Esophagus (tissue), 2 donors: ENCODE data around the gene SNAPC3. TPM values are rescaled to one million over a fixed set of nuclear protein-coding genes. Genes with fewer than 3 reads are reported as not detected.
"Not testable (repeated sequence)": the region's sequence is repeated elsewhere in the genome, so short reads cannot be mapped to it uniquely, and the experiment has no call there.

Source experiments
- H3K27ac ChIP-seq, 2 donors: one replicate each; pipeline ENCODE4 v1.5.1; 2013; ENCODE audit warnings: low read depth in 2 of 2, mild to moderate bottlenecking in 2 of 2, inconsistent platforms in 1 of 2, low read length in 1 of 2, moderate library complexity in 1 of 2
- H3K27me3 ChIP-seq, 2 donors: one replicate each; pipeline ENCODE4 v1.6.1; 2013; ENCODE audit warnings: low read length in 2 of 2, control low read depth in 1 of 2, mild to moderate bottlenecking in 1 of 2; ENCODE audit not compliant: insufficient read depth in 2 of 2, control insufficient read depth in 1 of 2
- H3K36me3 ChIP-seq, 2 donors: one replicate each; pipeline ENCODE4 v1.6.1; 2013; ENCODE audit warnings: low read length in 1 of 2; ENCODE audit not compliant: control insufficient read depth in 2 of 2, insufficient read depth in 2 of 2
- H3K4me1 ChIP-seq, 2 donors: one replicate each; pipeline ENCODE4 v1.6.1; 2013; ENCODE audit warnings: low read length in 1 of 2; ENCODE audit not compliant: control insufficient read depth in 2 of 2, insufficient read depth in 2 of 2
- H3K4me3 ChIP-seq, 2 donors: one replicate each; pipeline ENCODE4 v1.5.1; 2013; ENCODE audit warnings: low read length in 2 of 2, mild to moderate bottlenecking in 2 of 2, low read depth in 1 of 2, moderate library complexity in 1 of 2
- H3K9me3 ChIP-seq, 2 donors: one replicate each; pipeline ENCODE4 v1.6.1; 2013; ENCODE audit warnings: mild to moderate bottlenecking in 2 of 2, low read depth in 1 of 2, low read length in 1 of 2, moderate library complexity in 1 of 2; ENCODE audit not compliant: control insufficient read depth in 2 of 2, insufficient read depth in 1 of 2
- WGBS, 2 donors: extraction: QIAGEN DNeasy Blood & Tissue Kit; methylation state at CpG; one replicate each; pipeline ENCODE4 v1.1.7; 2013; 5-methylcytosine and 5-hydroxymethylcytosine counted together
- polyA plus RNA-seq, 2 donors: library from polyadenylated mRNA; stranded (reverse); fragments of 200-250 nt; gene quantifications; one replicate each; pipeline ENCODE4 v1.2.3, GENCODE V29; 2013
- donor health status: healthy with polysubstance abuse.
- donor health status: Bipolar disorder and iron deficiency.

Gene SNAPC3
- polyA plus RNA-seq: 10 to 100 TPM; 10.8 to 12.9 TPM

GRCh38 chr9:15422372-15423230 is at the start of gene SNAPC3:
SNAPC3 (plus strand) TSS chr9:15422876; CDS start chr9:15422880, 4 bp downstream.
- H3K27ac ChIP-seq: peak within 1 kb of the TSS; percentile 93 to 96
- peaks cover 0 to 5% of the 10 kb centered on the region in 2 donors for H3K36me3 ChIP-seq
- H3K9me3 ChIP-seq: no peaks in the 10 kb centered on the region
- H3K27me3 ChIP-seq: no peaks in the 10 kb centered on the region
- peak within 1 kb of the TSS; percentile 75 to 98 for H3K4me3 ChIP-seq
- H3K4me1 ChIP-seq: no peaks in the 10 kb centered on the region
- 0 to 1% methylated on average over 67 to 70 of the region's 70 CpGs for WGBS, 2 donors

GRCh38 chr9:15373881-15374280 is 48.8 kb upstream of the SNAPC3 start:
- H3K27me3 ChIP-seq: no peaks in the 10 kb centered on the region
- H3K27ac ChIP-seq: no peak overlapping the region
- H3K9me3 ChIP-seq: no peaks in the 10 kb centered on the region
- H3K4me1 ChIP-seq: no peaks in the 10 kb centered on the region
- WGBS, 2 donors: 55 to 66% methylated on average over 2 of the region's 2 CpGs
- H3K4me3 ChIP-seq: no peak overlapping the region
- no peaks in the 10 kb centered on the region for H3K36me3 ChIP-seq

- H3K36me3 ChIP-seq: no peaks in the 10 kb centered on the region
- H3K27ac ChIP-seq: no peak overlapping the region
- no peaks in the 10 kb centered on the region for H3K27me3 ChIP-seq
- no peak overlapping the region for H3K4me3 ChIP-seq
- H3K4me1 ChIP-seq: no peaks in the 10 kb centered on the region
- no peaks in the 10 kb centered on the region for H3K9me3 ChIP-seq
- 92 to 96% methylated on average over 4 of the region's 4 CpGs for WGBS, 2 donors
Measured at GRCh38 chr9:15374310-15374709, 48.4 kb upstream of the SNAPC3 start.

- H3K27me3 ChIP-seq: no peaks in the 10 kb centered on the region
- H3K4me1 ChIP-seq: no peaks in the 10 kb centered on the region
- H3K27ac ChIP-seq: no peak overlapping the region
- no peak overlapping the region for H3K4me3 ChIP-seq
- no peaks in the 10 kb centered on the region for H3K9me3 ChIP-seq
- WGBS, 2 donors: 85 to 88% methylated on average over 3 of the region's 3 CpGs
- H3K36me3 ChIP-seq: no peaks in the 10 kb centered on the region
Measured at GRCh38 chr9:15374825-15375224, 47.9 kb upstream of the SNAPC3 start.

GRCh38 chr9:15377625-15378540 is 44.8 kb upstream of the SNAPC3 start:
- H3K27ac ChIP-seq: no peak overlapping the region
- WGBS, 2 donors: 66 to 75% methylated on average over 4 of the region's 4 CpGs
- H3K4me1 ChIP-seq: no peaks in the 10 kb centered on the region
- H3K4me3 ChIP-seq: no peak overlapping the region
- no peaks in the 10 kb centered on the region for H3K9me3 ChIP-seq
- no peaks in the 10 kb centered on the region for H3K27me3 ChIP-seq
- no peaks in the 10 kb centered on the region for H3K36me3 ChIP-seq

- H3K36me3 ChIP-seq, H3K4me3 ChIP-seq, H3K27me3 ChIP-seq, H3K9me3 ChIP-seq, H3K4me1 ChIP-seq, H3K27ac ChIP-seq: not testable (repeated sequence)
- WGBS, 2 donors: 74% methylated on average over 4 of the region's 4 CpGs
Measured at GRCh38 chr9:15379317-15379716, 43.4 kb upstream of the SNAPC3 start.

GRCh38 chr9:15379888-15380287 is 42.8 kb upstream of the SNAPC3 start:
- H3K27ac ChIP-seq, H3K36me3 ChIP-seq, H3K4me1 ChIP-seq, H3K9me3 ChIP-seq, H3K4me3 ChIP-seq, H3K27me3 ChIP-seq: not testable (repeated sequence)
- WGBS, 2 donors: 85 to 88% methylated on average over 5 of the region's 5 CpGs

GRCh38 chr9:15381491-15381890 is 41.2 kb upstream of the SNAPC3 start:
- H3K27me3 ChIP-seq: no peaks in the 10 kb centered on the region
- H3K27ac ChIP-seq: no peak overlapping the region
- no peaks in the 10 kb centered on the region for H3K9me3 ChIP-seq
- H3K4me1 ChIP-seq: no peaks in the 10 kb centered on the region
- H3K4me3 ChIP-seq: no peak overlapping the region
- WGBS, 2 donors: 30 to 50% methylated on average over 1 of the region's 1 CpG
- no peaks in the 10 kb centered on the region for H3K36me3 ChIP-seq

GRCh38 chr9:15386465-15386864 is 36.2 kb upstream of the SNAPC3 start:
- Histone ChIP-seq H3K36me3 (no peaks in the 10 kb centered on the region), H3K27ac (no peak overlapping the region), H3K4me3 (no peak overlapping the region), H3K27me3 (no peaks in the 10 kb centered on the region), H3K9me3 (no peaks in the 10 kb centered on the region), H3K4me1 (no peaks in the 10 kb centered on the region)
- WGBS, 2 donors: 77 to 81% methylated on average over 6 of the region's 6 CpGs
